Measurements from ENCODE around the gene INPP5D. TPM values are rescaled to one million over a fixed set of nuclear protein-coding genes. Genes with fewer than 3 reads are reported as not detected.
A peak's percentile ranks its signal among the peaks of the same experiment; 100 is the strongest.

Gene INPP5D
- total and polyA plus RNA-seq, 2 donors (not counting 1 experiment from before 2014, with no cell fraction given) = 152 to 444 TPM

DNA sequence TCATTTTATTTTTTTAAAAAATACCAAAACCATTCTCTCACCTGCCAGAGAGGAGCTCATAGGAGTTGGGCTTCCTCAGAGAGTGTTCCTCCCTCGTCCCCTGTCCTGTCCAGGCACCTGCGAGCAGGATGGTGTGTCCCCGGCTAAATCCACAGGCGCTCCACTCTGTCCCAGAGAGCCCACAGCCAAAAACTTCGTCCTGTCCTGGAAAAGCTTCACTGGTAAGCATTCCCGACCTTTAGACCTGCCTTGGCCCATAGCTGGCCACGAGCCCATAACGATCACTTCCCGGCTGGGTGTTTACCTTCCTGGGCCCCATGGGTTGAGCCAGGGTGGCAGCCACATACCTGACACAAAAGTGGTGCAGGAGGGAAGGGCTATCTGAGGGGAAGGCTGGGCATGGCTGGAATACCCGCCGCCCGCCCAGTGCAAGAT is 47.1 kb upstream of the INPP5D start, which contains the start of gene NGEF:
NGEF (minus strand) TSS at position 230 of the 435 bp plus-strand sequence. CDS start 38,366 bp downstream, outside the sequence.
- H3K27ac Mint-ChIP-seq = no peak within 1 kb of the TSS
- no peaks in the 10 kb centered on the region for H4K20me1 ChIP-seq (ENCODE audit: control insufficient read depth, insufficient read depth, low read length, poor library complexity, severe bottlenecking)
- 92% methylated on average over 12 of the region's 12 CpGs for WGBS (ENCODE audit: insufficient coverage)
- no peak for TF ChIP-seq EZH2 (IDR thresholded peaks at IDR 0.05; ENCODE audit: borderline replicate concordance, insufficient read depth, low read depth, low read length, poor library complexity, severe bottlenecking)
- TF ChIP-seq, protein P1, sequence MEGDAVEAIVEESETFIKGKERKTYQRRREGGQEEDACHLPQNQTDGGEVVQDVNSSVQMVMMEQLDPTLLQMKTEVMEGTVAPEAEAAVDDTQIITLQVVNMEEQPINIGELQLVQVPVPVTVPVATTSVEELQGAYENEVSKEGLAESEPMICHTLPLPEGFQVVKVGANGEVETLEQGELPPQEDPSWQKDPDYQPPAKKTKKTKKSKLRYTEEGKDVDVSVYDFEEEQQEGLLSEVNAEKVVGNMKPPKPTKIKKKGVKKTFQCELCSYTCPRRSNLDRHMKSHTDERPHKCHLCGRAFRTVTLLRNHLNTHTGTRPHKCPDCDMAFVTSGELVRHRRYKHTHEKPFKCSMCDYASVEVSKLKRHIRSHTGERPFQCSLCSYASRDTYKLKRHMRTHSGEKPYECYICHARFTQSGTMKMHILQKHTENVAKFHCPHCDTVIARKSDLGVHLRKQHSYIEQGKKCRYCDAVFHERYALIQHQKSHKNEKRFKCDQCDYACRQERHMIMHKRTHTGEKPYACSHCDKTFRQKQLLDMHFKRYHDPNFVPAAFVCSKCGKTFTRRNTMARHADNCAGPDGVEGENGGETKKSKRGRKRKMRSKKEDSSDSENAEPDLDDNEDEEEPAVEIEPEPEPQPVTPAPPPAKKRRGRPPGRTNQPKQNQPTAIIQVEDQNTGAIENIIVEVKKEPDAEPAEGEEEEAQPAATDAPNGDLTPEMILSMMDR (IDR thresholded peaks at IDR 0.05) = no peak
- DNase-seq = no peak
- H3K9me3 Mint-ChIP-seq (ENCODE audit: insufficient read depth) = peaks cover 3% of the 10 kb centered on the region
- ChIA-PET CTCF (no interaction called here), POLR2A (no interaction called here)
- H3K4me1 Mint-ChIP-seq = peaks cover 10% of the 10 kb centered on the region
- peak within 1 kb of the TSS; percentile 38 for H2AFZ ChIP-seq (ENCODE audit: insufficient read depth, low read depth, low read length, poor library complexity, severe bottlenecking)
- peaks cover 7 to 11% of the 10 kb centered on the region in 2 donors for H3K4me1 ChIP-seq (ENCODE audit: control insufficient read depth in 2 of 2, insufficient read depth in 2 of 2, low read length in 2 of 2)
- no peak for ATAC-seq (ENCODE audit: low read depth)
- no peaks in the 10 kb centered on the region for H3K9me3 ChIP-seq (ENCODE audit: control extremely low read depth in 1 of 3, control insufficient read depth in 2 of 3, insufficient read depth in 1 of 3, low read length in 2 of 3)
- H3K4me3 ChIP-seq (ENCODE audit: control extremely low read depth in 1 of 5, extremely low read depth in 1 of 5, insufficient read depth in 1 of 5, low read depth in 2 of 5, low read length in 4 of 5) = no peak within 1 kb of the TSS
- no peaks in the 10 kb centered on the region for H3K27me3 ChIP-seq (replicated peaks in 1 of 4; ENCODE audit: control extremely low read depth in 1 of 4, control insufficient read depth in 3 of 4, insufficient read depth in 4 of 4, low read length in 3 of 4)
- intact Hi-C loops (cut with micrococcal nuclease) = no loop called here
- H3K27ac ChIP-seq (ENCODE audit: low read length in 2 of 2) = no peak within 1 kb of the TSS
- peaks cover 2% of the 10 kb centered on the region for H3K27me3 Mint-ChIP-seq
- no peaks in the 10 kb centered on the region for H3K36me3 ChIP-seq (replicated peaks in 1 of 2; ENCODE audit: control extremely low read depth in 1 of 2, control insufficient read depth in 1 of 2, extremely low read depth in 1 of 2, insufficient read depth in 2 of 2, low read length in 1 of 2)
- no peak within 1 kb of the TSS for H3K9ac ChIP-seq (ENCODE audit: low read length)
- H3K4me3 Mint-ChIP-seq = no peak within 1 kb of the TSS
- no peak within 1 kb of the TSS for H3K4me2 ChIP-seq (replicated peaks; ENCODE audit: low read depth, low read length, poor library complexity, severe bottlenecking)
- no peaks in the 10 kb centered on the region for H3K79me2 ChIP-seq (ENCODE audit: control insufficient read depth, insufficient read depth, low read length)

DNA sequence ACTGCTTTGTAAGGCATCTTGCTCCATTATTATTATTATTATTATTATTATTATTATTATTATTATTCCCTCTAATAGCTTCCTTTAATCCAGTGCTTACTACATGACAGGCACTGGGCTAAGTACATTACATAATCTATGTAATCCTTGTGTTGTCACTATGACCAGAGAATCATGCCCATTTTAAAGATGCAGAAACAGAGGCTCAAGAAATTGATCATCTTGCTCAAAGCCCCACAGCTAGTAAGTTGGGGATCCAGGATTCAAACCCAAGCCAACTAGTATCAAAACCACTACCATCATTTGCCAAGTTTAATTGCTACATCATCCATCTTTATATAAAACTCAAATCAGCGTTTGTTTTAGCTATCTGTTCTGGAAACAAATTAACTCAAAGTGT is 46.5 kb upstream of the INPP5D start:
- no peak overlapping the region for H3K4me2 ChIP-seq (replicated peaks; ENCODE audit: low read depth, low read length, poor library complexity, severe bottlenecking)
- no peaks in the 10 kb centered on the region for H3K27me3 ChIP-seq (replicated peaks in 1 of 4; ENCODE audit: control extremely low read depth in 1 of 4, control insufficient read depth in 3 of 4, insufficient read depth in 4 of 4, low read length in 3 of 4)
- H3K9me3 ChIP-seq (ENCODE audit: control extremely low read depth in 1 of 3, control insufficient read depth in 2 of 3, insufficient read depth in 1 of 3, low read length in 2 of 3) = no peaks in the 10 kb centered on the region
- no peak overlapping the region for H3K27ac ChIP-seq (ENCODE audit: low read length in 2 of 2)
- no peaks in the 10 kb centered on the region for H3K27me3 Mint-ChIP-seq
- ChIA-PET CTCF (no interaction called here), POLR2A (no interaction called here)
- H3K79me2 ChIP-seq (ENCODE audit: control insufficient read depth, insufficient read depth, low read length) = no peaks in the 10 kb centered on the region
- intact Hi-C loops (cut with micrococcal nuclease) = no loop called here
- ATAC-seq (ENCODE audit: low read depth) (no peak), DNase-seq (no peak)
- peaks cover 7 to 11% of the 10 kb centered on the region in 2 donors for H3K4me1 ChIP-seq (ENCODE audit: control insufficient read depth in 2 of 2, insufficient read depth in 2 of 2, low read length in 2 of 2)
- no peak overlapping the region for H2AFZ ChIP-seq (ENCODE audit: insufficient read depth, low read depth, low read length, poor library complexity, severe bottlenecking)
- no peak overlapping the region for H3K4me3 ChIP-seq (ENCODE audit: control extremely low read depth in 1 of 5, extremely low read depth in 1 of 5, insufficient read depth in 1 of 5, low read depth in 2 of 5, low read length in 4 of 5)
- H3K4me1 Mint-ChIP-seq = peaks cover 10% of the 10 kb centered on the region
- no CpG with 5 or more reads among the region's 1 CpG for WGBS (ENCODE audit: insufficient coverage)
- TF ChIP-seq EZH2 (IDR thresholded peaks at IDR 0.05; ENCODE audit: borderline replicate concordance, insufficient read depth, low read depth, low read length, poor library complexity, severe bottlenecking) = no peak
- TF ChIP-seq, protein P1 (IDR thresholded peaks at IDR 0.05) = no peak
- no peaks in the 10 kb centered on the region for H4K20me1 ChIP-seq (ENCODE audit: control insufficient read depth, insufficient read depth, low read length, poor library complexity, severe bottlenecking)
- no peaks in the 10 kb centered on the region for H3K36me3 ChIP-seq (replicated peaks in 1 of 2; ENCODE audit: control extremely low read depth in 1 of 2, control insufficient read depth in 1 of 2, extremely low read depth in 1 of 2, insufficient read depth in 2 of 2, low read length in 1 of 2)
- no peak overlapping the region for H3K4me3 Mint-ChIP-seq
- H3K27ac Mint-ChIP-seq = no peak overlapping the region
- peaks cover 5% of the 10 kb centered on the region for H3K9me3 Mint-ChIP-seq (ENCODE audit: insufficient read depth)
- no peak overlapping the region for H3K9ac ChIP-seq (ENCODE audit: low read length)
